H1 (cell line): ENCODE results near the gene TTC4. TPM values are rescaled to one million over a fixed set of nuclear protein-coding genes. Genes with fewer than 3 reads are reported as not detected.
A peak's percentile ranks its signal among the peaks of the same experiment; 100 is the strongest.

ENCODE experiments used
- CTCF ChIA-PET: fragments of 300-600 bp; sonication (Branson Sonifier 250); formaldehyde crosslinking; loops from one replicate; lab custom pipeline; 2021; ENCODE audit not compliant: partially characterized antibody; lab: Charles Lee
- POLR2A ChIA-PET: fragments of 300-600 bp; sonication (Branson Sonifier 250); formaldehyde crosslinking; loops from one replicate; lab custom pipeline; 2021; ENCODE audit warnings: inconsistent platforms; ENCODE audit not compliant: partially characterized antibody; lab: Charles Lee
- DNase-seq, 2 experiments: peaks; one replicate each; pipeline versions ENCODE4 v3.0.0 to v3.0.0-alpha.2; 2010 to 2022; ENCODE audit warnings: low spot score in 2 of 2, low read depth in 1 of 2, mixed read lengths in 1 of 2
- FAIRE-seq: peaks from 2 replicates; lab custom pipeline; 2011; peaks lifted over from hg19 to GRCh38; lab: Jason Lieb, UNC
- H2AFZ ChIP-seq: 2 replicates; pipeline ENCODE4 v1.8.1; 2012; ENCODE audit warnings: low read length, inconsistent platforms
- H2AK5ac ChIP-seq: 2 replicates; pipeline ENCODE4 v1.6.1; 2013; ENCODE audit warnings: low read depth, low read length
- H2BK120ac ChIP-seq: replicated peaks from 2 replicates; pipeline ENCODE3; 2013; ENCODE audit warnings: low read depth, low read length, inconsistent platforms
- H2BK12ac ChIP-seq: 2 replicates; pipeline ENCODE4 v1.6.1; 2013; ENCODE audit warnings: low read depth, low read length
- H2BK15ac ChIP-seq: 2 replicates; pipeline ENCODE4 v1.6.1; 2013; ENCODE audit warnings: low read length
- H2BK20ac ChIP-seq: 2 replicates; pipeline ENCODE4 v1.6.1; 2013; ENCODE audit warnings: low read length
- H2BK5ac ChIP-seq: 2 replicates; pipeline ENCODE4 v1.6.1; 2013; ENCODE audit warnings: low read depth, low read length
- H3K14ac ChIP-seq: 2 replicates; pipeline ENCODE4 v1.6.1; 2013; ENCODE audit warnings: inconsistent platforms; ENCODE audit not compliant: insufficient read length
- H3K18ac ChIP-seq: 2 replicates; pipeline ENCODE4 v1.6.1; 2013; ENCODE audit warnings: low read length; ENCODE audit errors: extremely low read depth
- H3K23ac ChIP-seq: 2 replicates; pipeline ENCODE4 v1.6.1; 2013; ENCODE audit warnings: inconsistent platforms; ENCODE audit not compliant: insufficient read length
- H3K23me2 ChIP-seq: 2 replicates; pipeline ENCODE4 v1.6.1; 2013; ENCODE audit warnings: low read depth, low read length
- H3K27ac ChIP-seq: 2 replicates; pipeline ENCODE4 v1.6.1; 2011; ENCODE audit warnings: low read depth, low read length, inconsistent platforms
- H3K27me3 ChIP-seq, 4 experiments: replicated peaks in 1 of 4; 1 replicate in 1 of 4; 2 replicates in 3 of 4; pipeline versions ENCODE4 v1.6.1 to v1.8.1; 2011 to 2013; ENCODE audit warnings: low read length in 3 of 4, mild to moderate bottlenecking in 3 of 4, inconsistent platforms in 2 of 4, mixed read lengths in 2 of 4, moderate library complexity in 1 of 4; ENCODE audit not compliant: control insufficient read depth in 3 of 4, insufficient read depth in 3 of 4; ENCODE audit errors: extremely low read depth in 1 of 4
- H3K36me3 ChIP-seq, 4 experiments: 2 replicates each; pipeline versions ENCODE4 v1.6.1 to v1.8.1; 2011 to 2013; ENCODE audit warnings: mild to moderate bottlenecking in 4 of 4, low read length in 3 of 4, moderate library complexity in 2 of 4, control low read depth in 1 of 4, inconsistent platforms in 1 of 4; ENCODE audit not compliant: insufficient read depth in 4 of 4, control insufficient read depth in 2 of 4
- H3K4ac ChIP-seq: replicated peaks from 2 replicates; pipeline ENCODE3; 2013; ENCODE audit warnings: low read length, low read depth, mixed read lengths, inconsistent platforms; ENCODE audit not compliant: insufficient read length
- H3K4me1 ChIP-seq, 4 experiments: replicated peaks in 1 of 4; 1 replicate in 1 of 4; 2 replicates in 3 of 4; pipeline versions ENCODE4 v1.6.1 to v1.8.1; 2011 to 2013; ENCODE audit warnings: low read length in 3 of 4, inconsistent platforms in 2 of 4, mixed read lengths in 1 of 4; ENCODE audit not compliant: insufficient read depth in 4 of 4, control insufficient read depth in 3 of 4
- H3K4me2 ChIP-seq, 2 experiments: 2 replicates each; pipeline versions ENCODE4 v1.6.1 to v1.8.1; 2011 to 2013; ENCODE audit warnings: low read depth in 2 of 2, low read length in 2 of 2, control low read depth in 1 of 2, inconsistent platforms in 1 of 2, mild to moderate bottlenecking in 1 of 2; ENCODE audit not compliant: insufficient read depth in 1 of 2
- H3K4me3 ChIP-seq, 4 experiments: fragments of 200-600, 300-600 bp in 1 of 4; sonication (generic), shearing (Covaris generic), sonication (Bioruptor Twin) in 1 of 4; 2 replicates each; pipeline versions ENCODE4 v1.5.1 to v1.8.1; 2011 to 2016; ENCODE audit warnings: low read length in 4 of 4, low read depth in 3 of 4, control low read depth in 2 of 4, inconsistent platforms in 2 of 4, mild to moderate bottlenecking in 2 of 4, mixed read lengths in 1 of 4, moderate library complexity in 1 of 4; ENCODE audit not compliant: insufficient read depth in 2 of 4; ENCODE audit errors: extremely low read depth in 1 of 4
- H3K56ac ChIP-seq: replicated peaks from 2 replicates; pipeline ENCODE3; 2013; ENCODE audit warnings: low read depth, mild to moderate bottlenecking, mixed read lengths, low read length, inconsistent platforms; ENCODE audit not compliant: insufficient read length
- H3K79me1 ChIP-seq: 2 replicates; pipeline ENCODE4 v1.6.1; 2013; ENCODE audit warnings: low read depth, low read length, control low read depth
- H3K79me2 ChIP-seq, 2 experiments: 2 replicates each; pipeline versions ENCODE4 v1.6.1 to v1.8.1; 2012 to 2013; ENCODE audit warnings: low read length in 2 of 2, mild to moderate bottlenecking in 2 of 2, inconsistent platforms in 1 of 2; ENCODE audit not compliant: insufficient read depth in 2 of 2, control insufficient read depth in 1 of 2
- H3K9ac ChIP-seq, 4 experiments: replicated peaks in 1 of 4; 1 replicate in 1 of 4; 2 replicates in 3 of 4; pipeline versions ENCODE4 v1.6.1 to v1.8.1; 2011 to 2013; ENCODE audit warnings: low read depth in 3 of 4, low read length in 3 of 4, control low read depth in 2 of 4, mild to moderate bottlenecking in 2 of 4, moderate library complexity in 2 of 4, inconsistent platforms in 1 of 4; ENCODE audit errors: extremely low read depth in 1 of 4
- H3K9me3 ChIP-seq, 2 experiments: 2 replicates each; pipeline versions ENCODE4 v1.6.1 to v1.8.1; 2012 to 2013; ENCODE audit warnings: mild to moderate bottlenecking in 2 of 2, moderate library complexity in 2 of 2, control low read depth in 1 of 2, inconsistent platforms in 1 of 2, low read depth in 1 of 2, low read length in 1 of 2, mixed read lengths in 1 of 2; ENCODE audit not compliant: insufficient read depth in 2 of 2
- H4K20me1 ChIP-seq, 2 experiments: replicated peaks in 1 of 2; 2 replicates each; pipeline versions ENCODE3 to v1.8.1; 2011 to 2013; ENCODE audit warnings: inconsistent platforms in 2 of 2, low read length in 2 of 2, mild to moderate bottlenecking in 1 of 2; ENCODE audit not compliant: insufficient read depth in 2 of 2, control insufficient read depth in 1 of 2
- H4K5ac ChIP-seq: 2 replicates; pipeline ENCODE4 v1.6.1; 2013; ENCODE audit warnings: low read length, low read depth, mixed read lengths, inconsistent platforms; ENCODE audit not compliant: insufficient read length
- H4K8ac ChIP-seq: 2 replicates; pipeline ENCODE4 v1.8.0; 2013; ENCODE audit warnings: mild to moderate bottlenecking, moderate library complexity, low read length, inconsistent platforms; ENCODE audit not compliant: insufficient read depth; ENCODE audit errors: extremely low read depth
- H4K91ac ChIP-seq: replicated peaks from 2 replicates; pipeline ENCODE3; 2013; ENCODE audit warnings: low read length, mixed read lengths, inconsistent platforms; ENCODE audit not compliant: insufficient read length
- ATF3 ChIP-seq: IDR thresholded peaks from 2 replicates; pipeline ENCODE4 v1.6.1; 2011; ENCODE audit warnings: low read depth, mild to moderate bottlenecking, low read length; ENCODE audit not compliant: insufficient read depth
- BCL11A ChIP-seq, 2 experiments: IDR thresholded peaks; one replicate each; pipeline ENCODE4 v1.6.1; 2011; ENCODE audit warnings: low read depth in 2 of 2, low read length in 2 of 2, mild to moderate bottlenecking in 2 of 2
- CHD1 ChIP-seq: IDR thresholded peaks from 2 replicates; pipeline ENCODE4 v1.6.1; 2012; ENCODE audit warnings: low read depth, low read length, improper control_type of control experiment
- CREB1 ChIP-seq: IDR thresholded peaks from 2 replicates; pipeline ENCODE4 v1.6.1; 2012; ENCODE audit warnings: inconsistent platforms
- GABPA ChIP-seq: IDR thresholded peaks from 2 replicates; pipeline ENCODE4 v1.6.1; 2011; ENCODE audit warnings: mild to moderate bottlenecking, low read length, moderate library complexity, borderline replicate concordance; ENCODE audit not compliant: insufficient read depth
- HDAC2 ChIP-seq, 2 experiments: fragments of 300-600 bp in 1 of 2; sonication (generic) in 1 of 2; IDR thresholded peaks; 2 replicates each; pipeline ENCODE4 v1.6.1; 2011 to 2012; ENCODE audit warnings: low read depth in 2 of 2, low read length in 2 of 2, mild to moderate bottlenecking in 2 of 2, moderate library complexity in 2 of 2, borderline replicate concordance in 1 of 2, inconsistent platforms in 1 of 2
- KDM4A ChIP-seq: IDR thresholded peaks from one replicate; pipeline ENCODE4 v1.7.1; 2012; ENCODE audit warnings: low read depth, mild to moderate bottlenecking, moderate library complexity, low read length, inconsistent platforms; ENCODE audit not compliant: severe bottlenecking
- PHF8 ChIP-seq: fragments of 200-600 bp; sonication (generic); conservative IDR thresholded peaks from 2 replicates; pipeline ENCODE4 v1.7.1; 2012; ENCODE audit warnings: low read depth, mild to moderate bottlenecking, inconsistent platforms, low read length, moderate library complexity
- RFX5 ChIP-seq: IDR thresholded peaks from 2 replicates; pipeline ENCODE4 v1.6.1; 2011; ENCODE audit warnings: low read depth, low read length, improper control_type of control experiment, borderline replicate concordance
- SIRT6 ChIP-seq: IDR thresholded peaks from one replicate; pipeline ENCODE4 v1.7.1; 2012; ENCODE audit warnings: low read length, inconsistent platforms
- SIX5 ChIP-seq: IDR thresholded peaks from 2 replicates; pipeline ENCODE4 v1.6.1; 2011; ENCODE audit warnings: mild to moderate bottlenecking, low read depth, low read length
- SP1 ChIP-seq: IDR thresholded peaks from 2 replicates; pipeline ENCODE4 v1.6.1; 2011; ENCODE audit warnings: low read depth, low read length
- SRF ChIP-seq: IDR thresholded peaks from 2 replicates; pipeline ENCODE4 v1.6.1; 2011; ENCODE audit warnings: mild to moderate bottlenecking, low read depth, low read length, moderate library complexity
- TCF12 ChIP-seq: IDR thresholded peaks from 2 replicates; pipeline ENCODE4 v1.6.1; 2011; ENCODE audit warnings: low read depth, mild to moderate bottlenecking, low read length
- YY1 ChIP-seq: IDR thresholded peaks from 2 replicates; pipeline ENCODE4 v1.6.1; 2011; ENCODE audit warnings: low read depth, mild to moderate bottlenecking, low read length
- WGBS, 2 experiments: shearing (Covaris generic) in 1 of 2; methylation state at CpG; one replicate each; pipeline versions ENCODE4 v1.1.6 to v1.1.7; 2013 to 2015; ENCODE audit warnings: low lambda C conversion rate in 2 of 2, mixed read lengths in 2 of 2, inconsistent platforms in 1 of 2, low coverage in 1 of 2, missing lambda C conversion rate in 1 of 2; ENCODE audit not compliant: insufficient replicate concordance in 2 of 2, insufficient coverage in 1 of 2, insufficient read length in 1 of 2; ENCODE audit errors: extremely low coverage in 1 of 2, missing lambda C conversion rate in 1 of 2; 5-methylcytosine and 5-hydroxymethylcytosine counted together
- polyA plus RNA-seq, 7 experiments: library from polyadenylated mRNA; depleted of rRNA in 3 of 7; stranded (reverse) in 5 of 7; unstranded in 2 of 7; fragments of >200 nt in 5 of 7; fragments of 200-250 nt in 2 of 7; gene quantifications; 1 replicate in 5 of 7; 2 replicates in 1 of 7; 4 replicates in 1 of 7; pipeline versions ENCODE4 v1.2.1 to v1.2.3, GENCODE V29; 2011 to 2013; ENCODE audit warnings: missing spikeins in 2 of 7, mixed read lengths in 2 of 7
- total RNA-seq: library from RNA; stranded (reverse); fragmentation: NEBNext Ultra II Directional; extraction: Animal tissue kit (Norgen Biotek cat#: 25700); gene quantifications from 2 replicates; pipeline ENCODE4 v1.2.1, GENCODE V29; 2021

The TTC4 gene
- total and polyA plus RNA-seq, 2 of the 8 experiments (the other 6 are each of a cell fraction or from before 2014, with no cell fraction given), result 21.0 to 25.1 TPM

GRCh38 chr1:54680387-54680786, 35.3 kb upstream of the TTC4 start:
- no peak overlapping the region for H2BK120ac ChIP-seq
- no peaks in the 10 kb centered on the region for H3K79me2 ChIP-seq
- H4K5ac ChIP-seq, result no peak overlapping the region
- peaks cover 0 to 9% (median 3%) of the 10 kb centered on the region in 4 experiments; a peak in 3 of 7 replicates for H3K4me1 ChIP-seq
- ChIA-PET POLR2A (interaction anchor here (1.8 kb wide), 1 partner anchor 35 kb away, joined by 4 read pairs; the partner anchor contains the start of gene TTC4), CTCF (interaction anchor here (0.6 to 5.6 kb wide), 8 partner anchors 10 to 1950 kb away, joined by 3 to 33 read pairs (median 4); partner anchors contain the start of gene TTC22)
- FAIRE-seq (no peak), DNase-seq (no peak)
- no peak overlapping the region for H3K14ac ChIP-seq
- no peak overlapping the region for H2BK12ac ChIP-seq
- H3K4me2 ChIP-seq, result no peak overlapping the region
- no peak overlapping the region for H3K4ac ChIP-seq
- H3K9me3 ChIP-seq, result no peaks in the 10 kb centered on the region
- peak overlapping the region; percentile 40; the same call in 1 of the 2 replicates for H2BK15ac ChIP-seq
- no peak overlapping the region for H4K91ac ChIP-seq
- H3K36me3 ChIP-seq, result no peaks in the 10 kb centered on the region
- H3K23ac ChIP-seq, result no peak overlapping the region
- 88% methylated on average over 8 of the region's 8 CpGs; no CpG with 5 or more reads in 1 of the 2 experiments for WGBS, 2 experiments
- no peak overlapping the region for H2BK20ac ChIP-seq
- H3K18ac ChIP-seq, result no peak overlapping the region
- no peak overlapping the region for H2AFZ ChIP-seq
- no peak overlapping the region for H4K8ac ChIP-seq
- no peak overlapping the region for H3K4me3 ChIP-seq
- no peaks in the 10 kb centered on the region for H3K27me3 ChIP-seq
- no peak overlapping the region for H2AK5ac ChIP-seq
- no peaks in the 10 kb centered on the region for H3K79me1 ChIP-seq
- H3K23me2 ChIP-seq, result no peaks in the 10 kb centered on the region
- no peak overlapping the region for H2BK5ac ChIP-seq
- no peak overlapping the region for H3K56ac ChIP-seq
- no peak overlapping the region for H3K27ac ChIP-seq
- H3K9ac ChIP-seq, result no peak overlapping the region
- no peaks in the 10 kb centered on the region for H4K20me1 ChIP-seq
- no peak for TF ChIP-seq YY1
- TF ChIP-seq TCF12, result no peak
- no peak for TF ChIP-seq SRF
- no peak for TF ChIP-seq SP1
- no peak for TF ChIP-seq HDAC2 (IDR thresholded peaks at IDR 0.05; ENCODE audit: borderline replicate concordance in 1 of 2, low read depth in 2 of 2, low read length in 2 of 2)
- TF ChIP-seq BCL11A (IDR thresholded peaks at IDR 0.05; ENCODE audit: low read depth in 2 of 2, low read length in 2 of 2), result no peak
- no peak for TF ChIP-seq ATF3
- TF ChIP-seq KDM4A, result no peak
- TF ChIP-seq CHD1, result no peak
- TF ChIP-seq SIX5, result no peak
- TF ChIP-seq CREB1, result no peak
- TF ChIP-seq PHF8, result no peak
- no peak for TF ChIP-seq GABPA
- no peak for TF ChIP-seq SIRT6
- no peak for TF ChIP-seq RFX5
